Mucosa of stomach (tissue), 1 donor: Measurements from ENCODE around the gene C2orf81.
A peak's percentile ranks its signal among the peaks of the same experiment; 100 is the strongest.

Experiments used
- H3K27me3 ChIP-seq: one replicate; pipeline ENCODE4 v1.7.0; 2013; ENCODE audit warnings: mild to moderate bottlenecking, low read length; ENCODE audit not compliant: control insufficient read depth, insufficient read depth
- H3K36me3 ChIP-seq: one replicate; pipeline ENCODE4 v1.7.0; 2013; ENCODE audit warnings: low read length; ENCODE audit not compliant: control insufficient read depth, insufficient read depth
- H3K4me1 ChIP-seq: one replicate; pipeline ENCODE4 v1.7.0; 2013; ENCODE audit warnings: mild to moderate bottlenecking, low read length; ENCODE audit not compliant: control insufficient read depth, insufficient read depth
- H3K4me3 ChIP-seq: one replicate; pipeline ENCODE4 v1.7.0; 2013; ENCODE audit warnings: low read length
- H3K9ac ChIP-seq: one replicate; pipeline ENCODE4 v1.7.0; 2013; ENCODE audit warnings: mild to moderate bottlenecking, low read length, moderate library complexity
- H3K9me3 ChIP-seq: one replicate; pipeline ENCODE4 v1.7.0; 2013; ENCODE audit warnings: mild to moderate bottlenecking, low read length, moderate library complexity; ENCODE audit not compliant: control insufficient read depth
- donor health status: Pancreatic carcinoma.

Gene C2orf81

DNA sequence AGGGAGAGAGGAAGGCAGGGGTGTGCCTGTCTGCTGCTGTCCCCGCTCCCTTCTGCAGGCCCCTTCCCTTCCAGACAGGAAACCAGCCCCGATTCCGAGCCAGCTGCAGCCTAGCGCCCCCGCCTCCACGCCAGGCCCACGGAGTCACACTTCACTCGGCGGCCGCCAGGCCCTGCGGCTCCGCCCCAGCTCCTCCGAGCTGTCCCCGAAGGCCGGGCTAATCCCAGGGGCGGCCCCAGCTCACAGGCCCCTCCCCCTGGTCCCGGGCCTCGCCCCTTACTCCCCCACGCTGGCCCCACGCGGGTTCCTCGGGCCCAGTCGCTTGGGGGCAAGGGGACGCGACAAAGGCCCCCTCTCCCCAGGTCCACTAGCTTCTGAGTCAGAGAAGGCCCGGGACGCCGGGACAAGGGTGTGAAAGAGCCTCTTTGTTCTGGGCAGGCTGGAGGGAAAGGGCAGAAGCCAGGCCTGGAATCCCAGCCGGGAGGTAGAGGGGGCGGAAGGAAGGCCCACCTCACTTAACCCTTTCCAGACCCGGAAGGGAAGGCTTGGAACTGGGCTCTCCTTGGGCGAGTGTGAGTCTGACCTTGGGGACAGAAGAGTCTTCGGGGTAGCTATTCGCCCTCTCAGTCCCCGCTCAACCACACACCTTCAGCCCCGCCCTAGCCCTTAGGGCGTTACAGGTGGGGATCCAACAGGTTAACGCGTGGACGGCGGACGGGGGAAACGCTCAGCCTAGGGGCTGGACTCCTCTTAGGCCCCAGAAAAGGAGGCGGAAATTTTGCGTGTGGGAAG, 19.2 kb upstream of the C2orf81 start:
- Histone ChIP-seq H3K9ac (peak overlapping the region; percentile 77), H3K27me3 (peaks cover 9% of the 10 kb centered on the region), H3K36me3 (no peaks in the 10 kb centered on the region), H3K4me3 (peak overlapping the region; percentile 63), H3K9me3 (no peaks in the 10 kb centered on the region), H3K4me1 (peaks cover 33% of the 10 kb centered on the region)

DNA sequence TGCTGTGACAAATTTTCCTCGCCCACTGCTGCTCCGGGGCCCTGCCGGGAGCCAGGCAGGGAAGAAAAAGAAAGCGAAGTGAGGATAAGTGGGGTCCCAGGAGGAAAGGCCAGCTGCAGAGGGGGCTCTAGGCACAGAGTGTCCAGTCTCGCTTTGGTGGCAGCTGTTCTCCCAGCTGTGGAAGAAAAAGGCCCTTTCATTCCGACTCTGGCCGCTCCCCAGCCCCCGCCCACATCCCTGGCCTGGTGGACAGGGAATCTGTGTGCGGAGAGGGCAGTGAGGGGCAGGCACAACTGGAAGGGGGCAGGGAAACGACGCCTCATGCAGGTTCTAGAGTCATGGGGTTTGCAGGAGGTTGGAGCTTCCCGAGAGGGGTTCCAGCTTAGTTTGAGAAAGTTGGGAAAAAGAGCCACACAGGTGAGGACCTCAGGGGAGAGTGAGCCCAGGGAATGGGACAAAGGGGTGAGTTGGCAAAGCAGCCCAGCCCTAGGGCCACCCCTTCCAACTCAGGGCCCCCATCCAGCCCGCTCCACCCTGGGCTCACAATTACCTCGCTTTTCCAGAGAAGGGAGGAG, 18.5 kb upstream of the C2orf81 start:
- Histone ChIP-seq H3K27me3 (peaks cover 9% of the 10 kb centered on the region), H3K36me3 (no peaks in the 10 kb centered on the region), H3K4me1 (peaks cover 33% of the 10 kb centered on the region), H3K9me3 (no peaks in the 10 kb centered on the region), H3K9ac (peak overlapping the region; percentile 77), H3K4me3 (peak overlapping the region; percentile 21)

GRCh38 chr2:74439373-74439772, 18.0 kb upstream of the C2orf81 start:
- H3K36me3 ChIP-seq: no peaks in the 10 kb centered on the region
- no peaks in the 10 kb centered on the region for H3K9me3 ChIP-seq
- no peak overlapping the region for H3K4me3 ChIP-seq
- peaks cover 9% of the 10 kb centered on the region for H3K27me3 ChIP-seq
- peaks cover 33% of the 10 kb centered on the region for H3K4me1 ChIP-seq
- H3K9ac ChIP-seq: peak overlapping the region; percentile 77

DNA sequence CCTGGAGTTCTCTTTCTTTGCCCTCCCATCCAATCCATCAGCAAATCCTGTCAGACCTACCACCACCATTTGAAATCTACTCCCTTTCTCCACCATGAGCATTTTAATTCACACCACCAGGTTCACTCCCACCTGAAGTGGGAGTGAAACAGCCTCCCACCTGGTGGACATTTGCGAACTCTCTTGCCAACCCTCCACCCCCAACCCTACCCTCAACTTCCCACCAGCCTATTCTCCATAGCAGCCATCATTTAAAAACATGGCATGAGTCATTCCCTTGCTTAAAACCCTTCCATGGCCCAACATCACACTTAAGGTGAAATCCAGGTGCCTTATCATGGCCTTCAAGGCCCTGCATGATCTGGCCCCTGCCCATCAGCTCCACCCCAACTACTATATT, 16.8 kb upstream of the C2orf81 start:
- H3K27me3 ChIP-seq: peaks cover 9% of the 10 kb centered on the region
- H3K4me1 ChIP-seq: peaks cover 33% of the 10 kb centered on the region
- no peaks in the 10 kb centered on the region for H3K9me3 ChIP-seq
- H3K36me3 ChIP-seq: no peaks in the 10 kb centered on the region
- no peak overlapping the region for H3K4me3 ChIP-seq
- H3K9ac ChIP-seq: no peak overlapping the region

GRCh38 chr2:74436848-74437695, 15.7 kb upstream of the C2orf81 start:
- no peaks in the 10 kb centered on the region for H3K9me3 ChIP-seq
- no peaks in the 10 kb centered on the region for H3K36me3 ChIP-seq
- peaks cover 9% of the 10 kb centered on the region for H3K27me3 ChIP-seq
- no peak overlapping the region for H3K9ac ChIP-seq
- no peak overlapping the region for H3K4me3 ChIP-seq
- H3K4me1 ChIP-seq: peaks cover 26% of the 10 kb centered on the region

GRCh38 chr2:74436111-74436805, 14.8 kb upstream of the C2orf81 start:
- H3K27me3 ChIP-seq: peaks cover 6% of the 10 kb centered on the region
- no peaks in the 10 kb centered on the region for H3K9me3 ChIP-seq
- H3K4me3 ChIP-seq: no peak overlapping the region
- no peak overlapping the region for H3K9ac ChIP-seq
- peaks cover 21% of the 10 kb centered on the region for H3K4me1 ChIP-seq
- no peaks in the 10 kb centered on the region for H3K36me3 ChIP-seq

DNA sequence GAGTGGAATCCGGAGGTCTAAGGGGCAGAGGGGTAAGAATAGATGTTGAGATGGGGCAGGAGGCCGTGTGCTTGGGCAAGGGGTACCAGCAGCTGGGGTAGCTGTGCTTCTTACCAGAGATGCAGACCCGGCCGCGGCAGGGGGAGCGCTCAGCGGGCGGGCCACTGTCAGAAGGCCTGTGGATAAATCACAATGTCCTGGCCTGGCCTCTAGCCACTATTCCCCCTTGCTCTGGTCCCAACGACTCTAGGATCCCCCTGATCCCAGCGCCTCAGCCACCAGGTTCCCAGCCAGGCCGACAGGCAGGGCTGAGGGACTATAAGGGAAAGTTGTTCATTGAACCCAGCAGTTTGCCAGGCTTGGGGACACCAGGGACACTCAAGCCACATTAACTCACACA, 9.1 kb upstream of the C2orf81 start:
- Histone ChIP-seq H3K36me3 (peaks cover 5% of the 10 kb centered on the region), H3K4me1 (peaks cover 16% of the 10 kb centered on the region), H3K4me3 (no peak overlapping the region), H3K27me3 (no peaks in the 10 kb centered on the region), H3K9me3 (no peaks in the 10 kb centered on the region), H3K9ac (no peak overlapping the region)

- no peak overlapping the region for H3K9ac ChIP-seq
- no peak overlapping the region for H3K4me3 ChIP-seq
- H3K27me3 ChIP-seq: no peaks in the 10 kb centered on the region
- no peaks in the 10 kb centered on the region for H3K9me3 ChIP-seq
- peaks cover 5% of the 10 kb centered on the region for H3K36me3 ChIP-seq
- peaks cover 16% of the 10 kb centered on the region for H3K4me1 ChIP-seq
Measured at GRCh38 chr2:74429487-74430451, 8.3 kb upstream of the C2orf81 start.

DNA sequence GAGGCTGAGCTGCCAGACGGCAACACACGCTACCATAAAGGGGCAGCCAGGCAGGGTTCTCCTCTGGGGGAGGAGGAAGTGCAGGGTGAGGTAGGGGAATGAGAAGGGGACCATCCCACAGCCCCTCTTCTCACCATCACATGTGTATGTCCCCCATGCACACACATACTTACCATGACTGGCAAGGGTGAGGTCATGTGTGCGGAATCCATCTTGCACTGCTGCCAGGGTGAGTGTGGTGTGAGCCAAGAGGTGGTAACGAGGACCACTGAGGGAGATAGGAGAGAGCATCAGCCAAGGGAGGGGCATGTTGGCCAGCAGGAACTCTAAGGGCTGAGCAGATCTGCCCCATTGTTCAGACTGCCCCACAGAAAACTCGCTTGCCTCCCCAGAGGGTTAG, 7.3 kb upstream of the C2orf81 start:
- Histone ChIP-seq H3K27me3 (no peaks in the 10 kb centered on the region), H3K9me3 (no peaks in the 10 kb centered on the region), H3K4me1 (peaks cover 16% of the 10 kb centered on the region), H3K9ac (no peak overlapping the region), H3K4me3 (no peak overlapping the region), H3K36me3 (peaks cover 5% of the 10 kb centered on the region)

DNA sequence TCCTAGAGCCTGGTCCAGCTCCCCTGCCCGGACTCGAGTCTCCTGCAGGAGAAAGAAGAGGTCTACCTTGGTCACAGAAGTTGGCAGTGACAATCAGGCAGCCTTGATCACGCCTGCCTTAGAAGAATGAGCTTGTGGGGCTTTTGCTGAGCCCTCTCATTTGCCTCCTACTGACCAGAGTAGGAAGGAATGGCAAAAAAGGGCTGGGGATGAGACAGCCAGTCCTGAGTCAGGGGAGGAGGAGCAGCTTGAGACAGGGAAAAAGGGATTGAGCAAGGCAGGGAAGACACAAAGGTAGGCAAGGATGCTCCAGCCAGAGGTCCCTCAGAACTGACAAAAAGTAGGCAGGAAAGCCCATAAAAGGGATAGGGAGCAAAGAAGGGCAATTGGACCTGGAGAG, 6.1 kb upstream of the C2orf81 start:
- H3K9me3 ChIP-seq: no peaks in the 10 kb centered on the region
- H3K4me1 ChIP-seq: peaks cover 16% of the 10 kb centered on the region
- H3K36me3 ChIP-seq: peaks cover 5% of the 10 kb centered on the region
- H3K4me3 ChIP-seq: no peak overlapping the region
- no peak overlapping the region for H3K9ac ChIP-seq
- H3K27me3 ChIP-seq: no peaks in the 10 kb centered on the region

GRCh38 chr2:74426181-74426758, 4.9 kb upstream of the C2orf81 start:
- Histone ChIP-seq H3K36me3 (peaks cover 5% of the 10 kb centered on the region), H3K4me1 (peaks cover 23% of the 10 kb centered on the region), H3K27me3 (no peaks in the 10 kb centered on the region), H3K4me3 (no peak overlapping the region), H3K9ac (no peak overlapping the region), H3K9me3 (no peaks in the 10 kb centered on the region)
